Measurements from ENCODE around the gene SYNPR.

DNA sequence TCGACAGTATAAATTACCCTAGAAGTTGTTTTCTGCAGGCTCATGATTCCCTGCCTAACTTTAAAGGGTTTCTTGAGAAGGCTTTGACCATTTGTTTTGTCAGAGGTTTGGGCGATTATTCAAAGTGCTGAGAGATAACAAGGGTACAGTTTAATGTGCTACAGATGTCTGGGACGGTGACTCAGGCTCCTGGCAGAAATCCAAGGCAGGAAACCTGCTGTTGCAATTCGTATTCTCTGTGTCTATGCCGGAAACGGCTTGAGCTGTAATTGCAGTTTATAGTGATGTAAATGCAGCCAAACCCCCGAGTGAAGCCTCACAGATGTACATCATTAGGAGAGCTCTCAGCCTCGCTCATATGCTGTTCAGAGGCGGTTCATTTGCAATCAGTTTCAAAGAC is 65.6 kb downstream of the SYNPR start:
- TF ChIP-seq, protein P1, sequence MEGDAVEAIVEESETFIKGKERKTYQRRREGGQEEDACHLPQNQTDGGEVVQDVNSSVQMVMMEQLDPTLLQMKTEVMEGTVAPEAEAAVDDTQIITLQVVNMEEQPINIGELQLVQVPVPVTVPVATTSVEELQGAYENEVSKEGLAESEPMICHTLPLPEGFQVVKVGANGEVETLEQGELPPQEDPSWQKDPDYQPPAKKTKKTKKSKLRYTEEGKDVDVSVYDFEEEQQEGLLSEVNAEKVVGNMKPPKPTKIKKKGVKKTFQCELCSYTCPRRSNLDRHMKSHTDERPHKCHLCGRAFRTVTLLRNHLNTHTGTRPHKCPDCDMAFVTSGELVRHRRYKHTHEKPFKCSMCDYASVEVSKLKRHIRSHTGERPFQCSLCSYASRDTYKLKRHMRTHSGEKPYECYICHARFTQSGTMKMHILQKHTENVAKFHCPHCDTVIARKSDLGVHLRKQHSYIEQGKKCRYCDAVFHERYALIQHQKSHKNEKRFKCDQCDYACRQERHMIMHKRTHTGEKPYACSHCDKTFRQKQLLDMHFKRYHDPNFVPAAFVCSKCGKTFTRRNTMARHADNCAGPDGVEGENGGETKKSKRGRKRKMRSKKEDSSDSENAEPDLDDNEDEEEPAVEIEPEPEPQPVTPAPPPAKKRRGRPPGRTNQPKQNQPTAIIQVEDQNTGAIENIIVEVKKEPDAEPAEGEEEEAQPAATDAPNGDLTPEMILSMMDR (IDR thresholded peaks at IDR 0.05; ENCODE audit: borderline replicate concordance, extremely low read depth, low read length, poor library complexity, severe bottlenecking) = no peak
- TF ChIP-seq EZH2 (IDR thresholded peaks at IDR 0.05; ENCODE audit: borderline replicate concordance, low read depth, low read length, severe bottlenecking) = no peak
